ENCODE measurements around the gene GUSB.

- TF ChIP-seq EZH2 (IDR thresholded peaks at IDR 0.05; ENCODE audit: borderline replicate concordance, low read depth, low read length, severe bottlenecking) (no peak), POLR2A (IDR thresholded peaks at IDR 0.05; ENCODE audit: low read depth, low read length) (peak; percentile 75), POLR2AphosphoS5 (IDR thresholded peaks at IDR 0.05; ENCODE audit: insufficient read depth, low read depth, low read length) (peak; percentile 79), MYC (IDR thresholded peaks at IDR 0.05; ENCODE audit: low read depth, low read length) (peak; percentile 70), MAX (IDR thresholded peaks at IDR 0.05; ENCODE audit: insufficient read depth, insufficient read length) (peak; percentile 80), GATA2 (IDR thresholded peaks at IDR 0.05; ENCODE audit: insufficient read depth, insufficient read length, low read depth, low read length) (no peak), JUN (IDR thresholded peaks at IDR 0.05; ENCODE audit: borderline replicate concordance, insufficient read depth, insufficient read length, low read depth) (no peak), FOS (IDR thresholded peaks at IDR 0.05; ENCODE audit: borderline replicate concordance, insufficient read depth, low read length) (no peak)
- TF ChIP-seq, protein P1, sequence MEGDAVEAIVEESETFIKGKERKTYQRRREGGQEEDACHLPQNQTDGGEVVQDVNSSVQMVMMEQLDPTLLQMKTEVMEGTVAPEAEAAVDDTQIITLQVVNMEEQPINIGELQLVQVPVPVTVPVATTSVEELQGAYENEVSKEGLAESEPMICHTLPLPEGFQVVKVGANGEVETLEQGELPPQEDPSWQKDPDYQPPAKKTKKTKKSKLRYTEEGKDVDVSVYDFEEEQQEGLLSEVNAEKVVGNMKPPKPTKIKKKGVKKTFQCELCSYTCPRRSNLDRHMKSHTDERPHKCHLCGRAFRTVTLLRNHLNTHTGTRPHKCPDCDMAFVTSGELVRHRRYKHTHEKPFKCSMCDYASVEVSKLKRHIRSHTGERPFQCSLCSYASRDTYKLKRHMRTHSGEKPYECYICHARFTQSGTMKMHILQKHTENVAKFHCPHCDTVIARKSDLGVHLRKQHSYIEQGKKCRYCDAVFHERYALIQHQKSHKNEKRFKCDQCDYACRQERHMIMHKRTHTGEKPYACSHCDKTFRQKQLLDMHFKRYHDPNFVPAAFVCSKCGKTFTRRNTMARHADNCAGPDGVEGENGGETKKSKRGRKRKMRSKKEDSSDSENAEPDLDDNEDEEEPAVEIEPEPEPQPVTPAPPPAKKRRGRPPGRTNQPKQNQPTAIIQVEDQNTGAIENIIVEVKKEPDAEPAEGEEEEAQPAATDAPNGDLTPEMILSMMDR (IDR thresholded peaks at IDR 0.05; ENCODE audit: extremely low read depth in 1 of 2, insufficient read depth in 1 of 2, low read depth in 1 of 2, low read length in 2 of 2), result no peak
These were observed at the start of gene GUSB for GRCh38 chr7:65981965-65982792.
